AG09309 (cell line): ENCODE measurements around the gene COL23A1.

Experiments
- DNase-seq: peaks from one replicate; pipeline ENCODE4 v3.0.0-alpha.2; 2010; ENCODE audit warnings: low read depth
- H3K4me3 ChIP-seq: 2 replicates; pipeline ENCODE4 v1.5.1; 2011; ENCODE audit warnings: mild to moderate bottlenecking, low read depth, low read length, moderate library complexity; ENCODE audit not compliant: control insufficient read depth
- CTCF ChIP-seq: IDR thresholded peaks from 2 replicates; pipeline ENCODE4 v1.5.1; 2011; ENCODE audit warnings: mild to moderate bottlenecking, low read depth, low read length, inconsistent platforms; ENCODE audit not compliant: insufficient read depth, control insufficient read depth; ENCODE audit errors: missing control alignments

The COL23A1 gene

GRCh38 chr5:178590141-178590923 lies at the start of gene COL23A1:
Gene COL23A1, minus strand, starts transcription at chr5:178590393.
- peak; percentile 70 for TF ChIP-seq CTCF
- no peak for DNase-seq
- H3K4me3 ChIP-seq: peak within 1 kb of the TSS; percentile 38

GRCh38 chr5:178637356-178638074 lies 47.3 kb upstream of the COL23A1 start:
- TF ChIP-seq CTCF: no peak
- H3K4me3 ChIP-seq: no peak overlapping the region
- no peak for DNase-seq

DNA sequence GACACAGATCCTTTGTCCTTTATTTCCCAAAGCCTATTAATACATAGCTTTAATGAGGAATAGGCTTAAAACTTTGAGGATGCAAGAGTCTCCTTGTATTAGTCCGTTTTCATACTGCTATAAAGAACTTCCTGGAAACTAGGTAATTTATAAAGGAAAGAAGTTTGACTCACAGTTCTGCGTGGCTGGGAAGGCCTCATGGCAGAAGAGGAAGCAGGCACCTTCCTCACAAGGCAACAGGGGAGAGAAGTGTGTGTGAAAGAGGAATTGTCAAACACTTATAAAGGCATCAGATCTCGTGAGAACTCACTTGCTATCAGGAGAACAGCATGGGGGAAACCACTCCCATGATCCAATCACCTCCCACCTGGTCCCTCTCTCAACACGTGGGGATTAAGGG lies 42.1 kb upstream of the COL23A1 start:
- no peak overlapping the region for H3K4me3 ChIP-seq
- DNase-seq: no peak
- no peak for TF ChIP-seq CTCF

DNA sequence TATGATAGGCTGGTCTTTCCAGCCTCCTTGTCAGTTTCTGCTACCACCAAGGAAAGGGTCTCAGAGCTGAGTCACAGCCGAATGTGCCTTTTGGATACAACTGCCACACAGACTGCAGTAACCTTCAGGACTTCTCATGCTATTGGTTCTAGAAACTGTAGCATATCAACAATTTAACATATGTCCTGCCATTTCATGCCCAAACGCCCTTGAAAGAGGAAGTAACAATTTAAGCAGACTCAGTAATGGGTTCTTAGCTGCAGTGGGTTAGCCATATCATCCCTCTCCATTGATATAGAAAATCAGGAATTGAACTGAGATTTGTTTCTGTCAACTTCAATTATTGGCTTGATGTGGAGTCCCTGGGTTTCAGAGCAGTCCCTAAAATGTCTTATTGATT lies 40.8 kb upstream of the COL23A1 start:
- no peak for TF ChIP-seq CTCF
- no peak overlapping the region for H3K4me3 ChIP-seq
- no peak for DNase-seq

DNA sequence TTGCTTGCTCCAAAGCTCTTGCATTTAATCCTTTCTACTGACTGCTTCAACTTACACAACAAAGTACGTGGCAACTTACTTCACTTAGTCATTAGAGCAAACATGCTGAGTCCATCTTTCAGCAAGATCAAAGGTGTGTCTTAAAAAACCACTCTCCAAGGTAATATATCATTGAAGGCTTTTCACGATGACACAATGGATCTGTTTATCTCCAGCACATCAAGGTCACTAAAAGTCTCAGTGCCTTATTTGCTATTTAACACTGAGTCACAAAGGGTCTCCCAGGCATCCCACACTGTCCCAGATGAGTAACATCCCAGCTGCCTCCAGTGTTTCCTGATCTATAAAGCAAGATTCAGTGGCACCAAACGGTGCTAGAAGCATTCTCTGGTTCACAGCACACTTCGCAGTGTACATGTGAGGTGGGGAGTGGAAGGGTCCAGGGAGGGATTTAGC lies 40.3 kb upstream of the COL23A1 start:
- H3K4me3 ChIP-seq: no peak overlapping the region
- no peak for DNase-seq
- TF ChIP-seq CTCF: no peak

GRCh38 chr5:178627259-178627598 lies 37.0 kb upstream of the COL23A1 start:
- no peak for DNase-seq
- TF ChIP-seq CTCF: no peak

More at GRCh38 chr5:178627259-178627598, 37.0 kb upstream of the COL23A1 start:
- peak overlapping the region; percentile 93 for H3K4me3 ChIP-seq
